HEK293 (cell line): ENCODE results near the gene LIG3.

Experiments used
- ELK4 ChIP-seq: IDR thresholded peaks from 2 replicates; pipeline ENCODE4 v1.6.1; 2011; ENCODE audit warnings: mild to moderate bottlenecking, low read depth, low read length, borderline replicate concordance
- GLIS1 ChIP-seq: fragments of 450-650 bp; formaldehyde crosslinking; IDR thresholded peaks from 2 replicates; pipeline ENCODE4 v1.5.1; 2016; ENCODE audit warnings: missing biosample characterization, missing genetic modification characterization
- HIC1 ChIP-seq: fragments of 450-650 bp; formaldehyde crosslinking; IDR thresholded peaks from 2 replicates; pipeline ENCODE4 v1.5.1; 2016; ENCODE audit warnings: missing biosample characterization, missing genetic modification characterization
- KLF17 ChIP-seq: fragments of 450-650 bp; formaldehyde crosslinking; IDR thresholded peaks from 2 replicates; pipeline ENCODE4 v1.5.1; 2016; ENCODE audit warnings: missing biosample characterization, missing genetic modification characterization
- KLF7 ChIP-seq: fragments of 450-650 bp; formaldehyde crosslinking; IDR thresholded peaks from 2 replicates; pipeline ENCODE4 v1.5.1; 2016; ENCODE audit warnings: missing biosample characterization, missing genetic modification characterization, borderline replicate concordance
- OVOL3 ChIP-seq: fragments of 450-650 bp; formaldehyde crosslinking; IDR thresholded peaks from 2 replicates; pipeline ENCODE4 v1.5.1; 2016; ENCODE audit warnings: missing biosample characterization, missing genetic modification characterization
- SCRT2 ChIP-seq: fragments of 450-650 bp; formaldehyde crosslinking; IDR thresholded peaks from 2 replicates; pipeline ENCODE4 v1.5.1; 2016; ENCODE audit warnings: missing biosample characterization, missing genetic modification characterization
- SP3 ChIP-seq: fragments of 450-650 bp; formaldehyde crosslinking; IDR thresholded peaks from 2 replicates; pipeline ENCODE4 v1.5.1; 2016; ENCODE audit warnings: missing biosample characterization, missing genetic modification characterization
- ZBTB10 ChIP-seq: fragments of 450-650 bp; formaldehyde crosslinking; IDR thresholded peaks from 2 replicates; pipeline ENCODE4 v1.5.1; 2016; ENCODE audit warnings: missing biosample characterization, missing genetic modification characterization
- ZNF112 ChIP-seq: fragments of 450-650 bp; formaldehyde crosslinking; IDR thresholded peaks from 2 replicates; pipeline ENCODE4 v1.5.0; 2017; ENCODE audit warnings: missing biosample characterization, missing genetic modification characterization
- ZNF121 ChIP-seq: fragments of 450-650 bp; formaldehyde crosslinking; IDR thresholded peaks from 2 replicates; pipeline ENCODE4 v1.5.1; 2016; ENCODE audit warnings: missing biosample characterization, missing genetic modification characterization
- ZNF132 ChIP-seq: fragments of 450-650 bp; formaldehyde crosslinking; IDR thresholded peaks from 2 replicates; pipeline ENCODE4 v1.5.1; 2017; ENCODE audit warnings: missing biosample characterization, missing genetic modification characterization, borderline replicate concordance
- ZNF140 ChIP-seq: fragments of 450-650 bp; formaldehyde crosslinking; IDR thresholded peaks from 2 replicates; pipeline ENCODE4 v1.5.1; 2016; ENCODE audit warnings: missing biosample characterization, missing genetic modification characterization
- ZNF174 ChIP-seq: fragments of 450-650 bp; formaldehyde crosslinking; IDR thresholded peaks from 2 replicates; pipeline ENCODE4 v1.5.0; 2017; ENCODE audit warnings: missing biosample characterization, mild to moderate bottlenecking, missing genetic modification characterization
- ZNF18 ChIP-seq: fragments of 450-650 bp; formaldehyde crosslinking; IDR thresholded peaks from 2 replicates; pipeline ENCODE4 v1.5.1; 2016; ENCODE audit warnings: missing biosample characterization, missing genetic modification characterization
- ZNF248 ChIP-seq: fragments of 450-650 bp; formaldehyde crosslinking; IDR thresholded peaks from 2 replicates; pipeline ENCODE4 v1.5.1; 2017; ENCODE audit warnings: missing biosample characterization, missing genetic modification characterization
- ZNF302 ChIP-seq: fragments of 450-650 bp; formaldehyde crosslinking; IDR thresholded peaks from 2 replicates; pipeline ENCODE4 v1.5.1; 2016; ENCODE audit warnings: missing biosample characterization, missing genetic modification characterization, low read depth
- ZNF398 ChIP-seq: fragments of 450-650 bp; formaldehyde crosslinking; IDR thresholded peaks from 2 replicates; pipeline ENCODE4 v1.5.1; 2017; ENCODE audit warnings: missing biosample characterization, missing genetic modification characterization
- ZNF548 ChIP-seq: fragments of 450-650 bp; formaldehyde crosslinking; IDR thresholded peaks from 2 replicates; pipeline ENCODE4 v1.5.1; 2016; ENCODE audit warnings: missing biosample characterization, missing genetic modification characterization
- ZNF549 ChIP-seq: fragments of 450-650 bp; IDR thresholded peaks from 2 replicates; pipeline ENCODE4 v1.5.1; 2018; ENCODE audit warnings: missing biosample characterization, missing genetic modification characterization, mild to moderate bottlenecking, inconsistent platforms, moderate library complexity
- ZNF560 ChIP-seq: fragments of 450-650 bp; formaldehyde crosslinking; IDR thresholded peaks from 2 replicates; pipeline ENCODE4 v1.5.1; 2017; ENCODE audit warnings: missing biosample characterization, missing genetic modification characterization, borderline replicate concordance
- ZNF660 ChIP-seq: fragments of 450-650 bp; IDR thresholded peaks from 2 replicates; pipeline ENCODE4 v1.5.1; 2018; ENCODE audit warnings: missing biosample characterization, mild to moderate bottlenecking, missing genetic modification characterization
- ZNF837 ChIP-seq: fragments of 450-650 bp; formaldehyde crosslinking; IDR thresholded peaks from 2 replicates; pipeline ENCODE4 v1.5.1; 2016; ENCODE audit warnings: missing biosample characterization, missing genetic modification characterization
- ZSCAN16 ChIP-seq: fragments of 450-650 bp; formaldehyde crosslinking; IDR thresholded peaks from 2 replicates; pipeline ENCODE4 v1.5.1; 2016; ENCODE audit warnings: missing biosample characterization, missing genetic modification characterization
- ZSCAN18 ChIP-seq: fragments of 450-650 bp; formaldehyde crosslinking; IDR thresholded peaks from 2 replicates; pipeline ENCODE4 v1.5.1; 2016; ENCODE audit warnings: missing biosample characterization, missing genetic modification characterization
- ZSCAN30 ChIP-seq: fragments of 450-650 bp; IDR thresholded peaks from 2 replicates; pipeline ENCODE4 v1.5.1; 2018; ENCODE audit warnings: missing biosample characterization, mild to moderate bottlenecking, missing genetic modification characterization, moderate library complexity

The LIG3 gene

GRCh38 chr17:34981538-34982241, 1.4 kb downstream of the LIG3 start (continued):
- peak; percentile 87; the same call in 1 of the 2 replicates for TF ChIP-seq ZNF302 (tag by site-specific recombination)
- TF ChIP-seq ZSCAN30 (tag by site-specific recombination) = peak; percentile 98
- TF ChIP-seq ZNF398 (tag by site-specific recombination) = peak; percentile 77
- TF ChIP-seq SP3 (tag by site-specific recombination) = peak; percentile 58
- peak; percentile 93 for TF ChIP-seq HIC1
- no peak for TF ChIP-seq ZNF112 (tag by site-specific recombination)
- TF ChIP-seq ZNF837 = no peak
- peak; percentile 62; the same call in 1 of the 2 replicates for TF ChIP-seq GLIS1 (tag by site-specific recombination)
- TF ChIP-seq ZNF248 (tag by site-specific recombination) = no peak
- peak; percentile 92; the same call in 1 of the 2 replicates for TF ChIP-seq KLF7 (tag by site-specific recombination)
- TF ChIP-seq ZNF560 (tag by site-specific recombination) = no peak
- TF ChIP-seq ZNF549 = peak; percentile 50; the same call in 1 of the 2 replicates
- TF ChIP-seq ZNF548 (tag by site-specific recombination) = no peak
- peak; percentile 79; the same call in 1 of the 2 replicates for TF ChIP-seq ZNF174 (tag by site-specific recombination)
- no peak for TF ChIP-seq ZNF140 (tag by site-specific recombination)
- peak; percentile 78; the same call in 1 of the 2 replicates for TF ChIP-seq ZNF660 (tag by site-specific recombination)
- peak; percentile 97 for TF ChIP-seq OVOL3 (tag by site-specific recombination)
- peak; percentile 87; the same call in 1 of the 2 replicates for TF ChIP-seq KLF17 (tag by site-specific recombination)
- peak; percentile 87 for TF ChIP-seq SCRT2 (tag by site-specific recombination)
- TF ChIP-seq ZNF132 = no peak
- peak; percentile 62 for TF ChIP-seq ZSCAN16 (tag by site-specific recombination)
- TF ChIP-seq ZNF121 (tag by site-specific recombination) = no peak; the same call in 1 of the 2 replicates
- no peak for TF ChIP-seq ELK4
- peak; percentile 94 for TF ChIP-seq ZNF18 (tag by site-specific recombination)
- no peak for TF ChIP-seq ZSCAN18
- no peak for TF ChIP-seq ZBTB10 (tag by site-specific recombination)
